NOMO-1 (cell line): ENCODE data around the gene CD58.

Source experiments
- DNase-seq, 2 experiments: peaks; one replicate each; lab custom pipeline; 2025; ENCODE audit not compliant: unreplicated experiment in 2 of 2; lab: John Stamatoyannopoulos, UW

The CD58 gene

DNA sequence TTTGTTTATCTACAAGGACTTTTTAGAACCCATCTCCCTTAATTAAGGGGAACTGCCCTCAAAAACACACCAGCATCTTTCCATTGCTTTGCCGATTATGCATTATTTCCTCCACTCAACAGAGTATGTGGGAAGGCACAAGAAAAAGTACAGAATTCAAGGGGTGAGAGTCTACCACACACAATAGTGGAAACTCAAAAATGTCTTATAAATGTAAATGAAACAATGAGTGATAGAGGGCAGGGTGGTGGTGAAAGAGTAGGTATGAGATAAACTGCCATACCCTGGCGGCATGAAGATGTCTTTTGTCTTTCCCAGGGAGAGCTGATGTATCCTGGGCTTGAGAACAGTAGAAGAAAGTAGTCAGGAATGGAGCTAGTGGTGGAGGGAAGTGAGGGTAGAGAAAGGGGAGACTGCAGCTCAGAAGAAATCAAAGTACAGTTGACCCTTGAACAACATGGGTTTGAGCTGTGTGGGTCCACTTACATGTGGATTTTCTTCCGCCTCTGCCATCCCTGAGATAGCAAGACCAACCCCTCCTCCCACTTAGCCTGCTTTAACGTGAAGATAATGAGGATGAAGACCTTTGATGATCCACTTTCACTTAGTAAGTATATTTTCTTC, 24.4 kb downstream of the CD58 start:
- no peak for DNase-seq

DNA sequence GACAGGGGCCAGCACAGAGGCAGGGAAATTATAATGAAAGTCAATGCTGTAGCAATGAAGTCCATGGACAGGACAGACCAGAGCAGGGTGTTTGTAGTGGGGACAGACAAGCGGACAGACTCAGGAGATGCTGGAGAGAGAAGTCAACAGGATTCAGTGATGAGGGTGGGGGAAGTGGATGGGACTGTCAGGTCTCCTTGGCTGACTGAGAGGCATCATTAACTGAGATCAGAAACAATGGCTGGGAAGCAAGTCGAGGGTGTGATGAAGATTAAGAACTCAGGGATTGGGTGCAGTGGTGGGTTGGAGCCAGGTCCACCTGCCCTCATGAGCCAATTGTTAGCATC, 25.5 kb downstream of the CD58 start:
- DNase-seq, result no peak

DNA sequence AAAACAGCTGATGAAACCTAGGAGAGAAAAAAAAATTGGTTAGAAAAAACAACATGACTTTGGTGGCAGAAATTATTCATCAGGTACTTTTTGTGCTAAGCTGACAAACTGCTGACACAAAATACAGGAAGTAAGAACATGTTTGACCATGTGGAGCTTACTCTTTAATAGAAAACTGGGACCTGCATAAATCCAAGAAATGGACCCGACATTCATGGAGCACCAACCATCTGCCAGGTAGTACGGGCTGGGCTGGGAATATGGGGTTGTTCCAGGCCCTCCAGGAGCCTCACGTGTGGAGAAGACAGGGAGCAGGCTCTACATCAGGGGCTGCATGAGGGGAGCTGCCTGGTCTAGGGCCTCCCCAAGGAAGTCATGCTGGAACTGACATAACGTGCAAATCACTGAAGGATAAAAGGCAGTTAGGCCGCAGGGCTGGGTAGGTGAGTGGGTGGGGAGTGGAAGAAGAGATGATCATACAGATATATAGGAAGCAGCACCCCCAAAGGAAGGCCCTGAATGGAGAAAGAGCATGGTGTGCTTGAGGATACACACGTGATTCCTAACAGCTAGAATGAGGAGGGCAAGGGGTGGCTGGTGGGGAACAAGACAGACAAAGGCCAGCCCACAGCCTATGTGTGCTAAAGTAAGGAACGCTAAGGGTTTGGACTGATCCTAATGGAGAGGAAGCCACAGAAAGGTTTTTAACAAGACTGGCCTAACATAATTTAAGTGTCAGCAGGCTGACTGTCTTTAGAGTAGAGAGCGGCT, 26.1 kb downstream of the CD58 start:
- no peak for DNase-seq

DNA sequence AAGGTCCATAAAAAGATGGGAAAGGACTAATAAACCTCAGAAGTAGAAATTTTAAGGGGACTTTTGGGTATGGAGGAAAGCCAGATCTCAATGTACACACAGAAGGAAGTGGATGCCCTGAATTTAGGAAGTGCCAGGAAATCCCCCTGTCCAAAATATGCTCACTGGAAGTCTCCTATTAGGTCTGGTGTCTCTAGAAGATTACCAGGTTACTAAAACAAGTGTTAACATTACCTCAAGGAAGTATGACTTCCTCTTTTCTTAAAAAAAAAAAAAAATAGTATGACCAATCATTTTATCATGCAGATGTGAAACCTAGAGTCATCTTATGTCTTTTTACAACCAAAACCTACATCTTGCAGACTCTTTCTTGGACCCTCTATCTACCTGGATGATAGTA, 30.7 kb downstream of the CD58 start:
- DNase-seq, result peak in 1 of 2 experiments; percentile 72

DNA sequence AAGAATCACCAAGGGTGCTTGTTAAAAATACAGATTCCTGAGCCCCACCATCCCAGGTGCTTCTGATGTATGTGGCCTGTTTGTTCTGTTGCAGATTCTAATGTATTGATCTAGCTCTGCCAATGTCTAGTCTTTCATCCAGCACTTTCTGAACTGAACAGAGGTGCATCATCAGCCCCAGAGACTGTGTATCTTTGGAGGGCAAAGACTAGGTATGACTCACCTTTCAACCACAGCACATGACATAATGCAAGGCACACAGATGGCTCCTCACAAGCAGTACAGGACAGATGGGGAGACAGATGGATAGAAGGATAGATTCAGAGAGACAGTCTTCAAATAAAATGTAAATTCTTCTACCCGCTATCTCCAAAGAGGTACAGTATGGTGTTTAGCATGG, 32.3 kb downstream of the CD58 start:
- no peak for DNase-seq

DNA sequence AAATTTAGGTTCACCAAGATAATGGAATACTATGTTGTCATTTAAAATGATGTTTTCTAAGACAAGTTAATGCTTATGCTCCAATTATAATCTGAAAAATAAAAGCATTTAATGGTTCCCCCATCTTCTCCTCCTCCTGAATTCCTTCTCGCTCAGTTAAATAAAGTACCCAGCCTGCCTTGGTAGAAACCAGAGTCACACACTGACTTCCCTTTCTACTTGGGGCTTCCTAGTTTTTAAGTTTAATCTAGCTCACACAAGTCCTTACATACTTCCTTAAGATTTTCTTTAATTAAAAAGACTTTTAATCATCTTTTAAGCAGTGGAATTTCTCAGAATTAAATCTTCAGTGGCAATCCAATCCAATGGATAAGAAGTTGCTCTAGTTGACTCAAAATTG, 32.9 kb downstream of the CD58 start:
- peak; percentile 15 to 51 for DNase-seq

DNA sequence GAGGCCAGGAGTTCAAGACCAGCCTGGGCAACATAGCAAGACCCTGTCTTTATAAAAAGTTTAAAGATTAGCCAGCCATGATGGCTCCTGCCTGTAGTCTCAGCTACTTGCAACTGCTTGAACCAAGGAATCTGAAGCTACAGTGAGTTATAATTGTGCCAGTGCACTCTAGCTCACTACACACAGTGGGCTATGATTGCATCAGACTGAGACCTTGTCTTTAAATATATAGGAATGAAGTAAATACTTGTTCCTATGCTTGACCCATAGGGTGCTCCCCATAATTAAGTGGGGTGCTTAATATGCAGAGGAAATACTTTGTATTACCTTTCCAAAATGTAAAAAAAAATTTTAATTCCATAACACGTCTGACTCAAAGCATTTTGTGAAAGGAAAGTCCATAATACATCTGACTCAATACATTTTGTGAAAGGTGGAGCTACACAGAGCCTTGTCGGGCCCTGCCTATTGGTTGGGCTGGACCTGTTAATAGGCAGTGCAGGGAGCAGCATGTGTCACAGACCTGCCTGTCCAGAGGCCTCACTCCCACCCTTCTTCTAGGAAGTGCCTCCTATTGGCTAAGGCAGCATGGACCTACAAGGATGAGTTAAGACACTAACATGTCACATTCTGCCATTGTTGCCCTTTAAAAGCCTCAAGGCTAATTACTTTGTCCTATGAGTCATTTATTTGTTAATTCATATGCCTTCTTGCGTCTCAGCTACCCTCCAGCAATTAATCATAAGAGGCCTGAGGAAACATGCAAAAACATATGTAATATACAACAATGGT, 33.6 kb downstream of the CD58 start:
- peak; percentile 70 to 83 for DNase-seq

DNA sequence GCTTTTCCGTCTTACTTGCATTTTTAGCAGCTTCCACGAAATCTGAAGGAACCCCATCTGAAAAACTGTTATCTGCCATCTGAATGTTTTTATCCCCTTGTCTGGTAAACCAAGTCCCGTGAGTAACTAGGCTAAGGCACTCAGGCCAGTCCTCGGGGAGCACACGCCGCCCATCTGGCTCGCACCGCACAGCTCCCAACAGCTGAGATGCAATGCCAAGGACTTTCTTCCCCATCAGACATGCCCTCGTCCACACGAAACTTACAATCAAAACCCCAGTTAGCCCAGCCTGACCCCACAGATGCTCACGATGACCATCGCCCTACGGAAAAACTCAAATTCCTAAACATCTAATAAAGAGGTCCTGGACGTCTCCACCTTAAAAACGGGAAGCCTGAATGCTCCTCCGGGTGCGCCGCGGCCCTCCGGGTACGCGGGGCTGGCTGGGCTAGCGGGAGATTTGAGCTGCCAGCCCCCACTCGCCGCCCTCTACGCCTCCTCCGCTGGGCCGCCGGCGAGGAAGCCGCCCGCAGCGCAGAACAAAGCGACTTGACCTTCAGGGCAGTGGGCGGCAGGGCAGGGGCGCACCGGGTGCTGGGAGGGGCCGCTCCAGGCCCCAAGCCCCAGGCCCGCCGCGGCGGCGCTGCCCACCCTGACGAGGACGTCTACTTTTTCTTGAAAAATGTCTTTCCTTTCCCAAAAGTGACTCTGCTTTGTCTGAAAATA, 36.6 kb downstream of the CD58 start:
- no peak for DNase-seq

DNA sequence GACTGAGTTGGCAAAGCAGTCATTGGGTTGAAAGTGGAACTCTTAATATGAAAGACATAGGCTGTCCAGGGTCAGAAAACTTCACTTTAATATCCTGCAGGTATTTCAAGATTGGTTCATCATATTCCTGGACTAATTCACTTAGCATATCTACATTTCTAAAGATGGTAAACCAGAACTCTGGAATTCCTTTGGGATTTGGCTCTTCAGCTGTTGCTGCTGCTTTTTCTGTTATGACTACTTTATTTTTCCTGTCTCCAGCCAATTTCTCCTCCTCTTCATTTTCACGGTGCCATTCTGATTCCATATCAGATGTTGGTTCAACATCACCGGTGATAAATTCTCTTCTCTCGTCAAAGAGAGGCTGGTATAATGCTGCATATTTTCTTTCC, 37.4 kb downstream of the CD58 start:
- DNase-seq, result no peak

DNA sequence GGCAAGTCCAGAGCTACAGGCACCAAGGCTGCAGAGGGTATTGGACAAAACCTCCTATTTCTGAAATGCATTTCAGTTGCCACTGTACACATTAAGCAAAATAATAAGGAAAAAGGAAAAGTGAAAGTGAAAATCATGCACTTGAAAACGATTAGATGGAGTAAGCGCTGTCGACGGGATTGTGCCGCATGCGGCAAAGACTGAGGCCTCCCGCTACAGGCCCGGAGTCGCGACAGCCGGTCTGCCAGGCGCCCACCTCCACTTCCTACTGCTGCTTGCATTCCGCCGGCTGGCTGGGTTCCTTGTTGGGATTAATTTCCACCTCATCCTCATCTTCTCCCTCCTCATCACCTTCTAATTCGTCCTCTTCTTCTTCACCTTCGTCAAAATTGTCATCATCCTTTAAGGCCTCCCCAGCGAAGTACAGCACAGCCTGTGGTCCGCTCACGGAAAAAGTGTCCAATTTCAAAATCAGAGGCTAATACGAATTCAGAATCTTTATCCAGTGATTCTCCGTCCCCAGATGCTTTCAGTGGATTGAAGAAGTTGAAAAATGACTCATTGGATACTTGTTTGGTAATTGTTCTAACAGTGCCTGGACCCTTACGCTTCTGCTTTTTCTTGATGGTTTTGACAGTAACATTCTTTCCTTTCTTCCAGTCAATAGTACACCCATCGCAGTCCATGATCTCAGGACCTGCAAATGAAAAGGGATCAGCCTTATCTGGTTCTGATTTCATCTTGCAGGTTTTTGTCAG, 38.0 kb downstream of the CD58 start:
- peak in 1 of 2 experiments; percentile 76 for DNase-seq

DNA sequence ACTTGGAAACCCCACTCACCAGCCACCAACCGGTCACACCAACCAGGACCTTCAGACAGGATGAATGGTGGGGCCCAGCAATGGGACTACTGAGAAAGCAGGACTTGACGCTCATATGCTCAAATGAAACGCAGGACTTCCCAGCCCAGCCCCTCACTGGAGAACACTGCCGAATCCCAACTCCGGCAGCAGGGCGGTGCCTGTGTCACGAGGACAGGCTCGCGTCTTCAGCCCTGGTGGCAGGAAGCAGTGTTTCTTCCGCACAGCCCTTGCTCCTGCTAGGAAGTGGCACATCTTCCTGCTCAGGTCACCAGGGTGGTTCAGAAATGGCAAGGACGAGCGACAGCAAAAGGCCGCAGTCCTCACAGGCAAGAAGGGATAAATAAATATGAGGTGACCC, 38.9 kb downstream of the CD58 start:
- no peak for DNase-seq

DNA sequence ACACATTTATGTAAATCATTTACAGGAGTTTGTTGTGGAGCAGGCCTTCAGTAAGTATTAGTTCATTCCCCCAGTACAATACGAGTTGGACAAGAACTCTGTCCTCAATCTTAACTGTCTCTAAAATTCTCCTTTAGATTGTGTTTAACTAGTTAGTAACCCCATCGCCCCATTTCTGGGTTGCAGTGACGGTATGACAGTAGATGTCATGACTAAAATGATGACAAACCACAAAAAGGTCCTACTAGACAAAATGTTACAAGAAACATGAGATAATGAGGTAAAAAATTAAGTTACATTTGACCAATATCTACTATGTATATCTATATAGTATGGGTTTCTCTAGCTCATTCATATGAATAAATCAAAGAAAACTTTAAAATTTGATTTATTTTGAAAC, 41.1 kb downstream of the CD58 start:
- no peak for DNase-seq

DNA sequence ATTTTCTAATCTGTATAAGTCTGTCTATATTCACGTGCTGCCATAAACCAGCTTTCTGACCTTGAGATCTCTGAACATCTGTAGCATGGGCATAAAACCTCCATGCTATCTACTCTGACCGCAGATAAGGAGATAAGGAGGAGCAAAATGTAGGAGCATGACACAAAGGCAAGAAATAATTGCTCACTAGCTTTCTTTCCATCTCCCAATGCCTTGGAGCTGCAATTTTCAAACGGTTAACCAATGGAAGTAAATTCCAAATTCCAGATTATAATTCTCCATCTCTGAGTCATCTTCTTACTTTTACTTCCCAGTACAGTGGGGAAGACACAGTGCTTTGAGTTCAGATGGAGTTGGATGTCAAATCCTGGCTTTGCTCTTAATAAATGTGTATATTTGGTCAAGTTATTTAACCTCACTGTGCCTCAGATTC, 41.6 kb downstream of the CD58 start:
- no peak for DNase-seq

DNA sequence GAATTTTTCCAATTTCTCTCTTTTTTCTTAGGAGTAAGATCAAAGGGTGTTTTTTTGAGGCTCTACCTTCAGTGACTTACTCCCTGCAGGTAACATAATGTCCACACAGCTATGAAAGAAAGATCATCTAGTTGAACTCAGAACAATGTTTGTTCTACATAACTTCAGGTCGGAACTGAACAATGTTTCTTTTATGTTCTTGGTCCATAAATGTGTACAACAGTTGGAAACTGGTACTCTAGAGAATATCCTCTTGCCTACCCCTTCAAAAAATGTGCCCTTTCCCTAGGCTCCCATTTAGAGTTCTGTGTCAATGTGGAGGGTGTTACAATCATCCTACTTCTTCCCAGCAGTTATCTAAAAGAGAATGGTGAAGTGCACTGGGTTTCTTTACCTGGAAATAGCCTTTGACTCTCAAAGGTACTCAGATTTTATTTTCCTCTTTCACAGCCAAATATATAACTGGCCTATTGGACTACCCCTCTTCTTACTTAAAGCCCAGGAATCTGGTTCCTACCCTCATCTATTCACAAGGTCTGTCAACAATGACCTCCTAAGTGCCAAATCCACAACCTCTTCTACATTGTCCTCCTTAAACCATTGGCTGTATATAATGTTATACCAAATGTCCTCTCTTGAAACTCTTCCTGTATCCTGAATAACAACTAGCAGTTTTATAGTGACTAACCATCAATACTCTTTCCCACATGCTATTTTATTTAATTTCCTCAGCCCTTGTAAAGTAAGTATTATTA, 42.3 kb downstream of the CD58 start:
- DNase-seq, result no peak

DNA sequence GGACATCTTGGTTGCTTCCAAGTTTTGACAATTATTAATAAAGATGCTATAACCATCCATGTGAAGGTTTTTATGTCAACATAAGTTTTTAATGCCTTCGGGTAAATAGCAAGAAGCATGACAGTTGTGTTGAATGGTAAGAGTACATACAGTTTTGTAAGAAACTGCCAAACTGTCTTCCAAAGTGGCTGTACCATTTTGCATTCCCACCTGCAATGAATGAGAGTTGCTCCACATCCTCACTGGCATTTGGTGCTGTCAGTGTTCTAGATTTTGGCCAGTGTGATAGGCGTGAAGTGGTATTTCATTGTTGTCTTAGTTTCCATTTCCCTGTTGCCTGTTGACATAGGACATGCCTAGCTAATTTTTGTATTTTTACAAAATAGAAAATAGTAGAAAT, 45.4 kb downstream of the CD58 start:
- DNase-seq, result no peak

DNA sequence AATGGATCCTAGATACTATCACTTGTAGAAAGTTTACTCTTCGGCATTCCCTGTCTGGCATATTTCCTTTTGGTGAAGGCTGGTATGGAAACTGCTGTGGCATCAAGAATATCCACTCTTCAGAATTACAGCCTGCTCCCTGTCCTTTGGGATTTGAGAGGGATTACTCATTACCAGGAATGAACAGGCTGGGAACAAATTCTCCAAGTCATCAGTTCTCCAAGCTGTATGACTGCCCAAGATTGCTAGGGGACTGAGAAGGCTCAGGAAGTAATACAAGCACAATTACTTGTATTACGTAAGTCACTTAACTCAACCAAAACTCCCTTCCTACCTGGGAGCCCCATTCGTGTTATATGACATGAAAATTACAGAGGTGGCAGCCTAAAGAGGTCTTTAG, 49.6 kb downstream of the CD58 start:
- DNase-seq, result peak; percentile 34 to 36

DNA sequence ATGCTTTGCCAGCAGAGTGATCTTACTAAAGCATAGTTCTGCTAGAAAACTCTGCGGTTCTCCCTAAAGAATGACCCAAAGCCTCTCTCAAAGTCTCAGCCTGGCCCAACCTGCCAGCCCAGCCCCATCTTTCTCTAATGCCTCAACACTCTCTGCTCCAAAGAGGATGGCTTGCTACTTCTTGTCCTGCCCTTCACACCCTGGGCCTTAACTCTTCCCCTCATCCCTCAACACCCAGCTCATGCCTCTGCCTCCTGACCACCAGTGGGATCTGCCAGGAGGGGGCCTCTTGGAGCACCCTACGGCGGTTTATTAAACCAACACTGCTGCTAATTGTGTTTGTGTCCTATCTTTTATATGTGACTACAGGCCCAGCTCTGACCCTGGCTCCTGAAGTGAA, 52.4 kb downstream of the CD58 start:
- DNase-seq, result no peak

DNA sequence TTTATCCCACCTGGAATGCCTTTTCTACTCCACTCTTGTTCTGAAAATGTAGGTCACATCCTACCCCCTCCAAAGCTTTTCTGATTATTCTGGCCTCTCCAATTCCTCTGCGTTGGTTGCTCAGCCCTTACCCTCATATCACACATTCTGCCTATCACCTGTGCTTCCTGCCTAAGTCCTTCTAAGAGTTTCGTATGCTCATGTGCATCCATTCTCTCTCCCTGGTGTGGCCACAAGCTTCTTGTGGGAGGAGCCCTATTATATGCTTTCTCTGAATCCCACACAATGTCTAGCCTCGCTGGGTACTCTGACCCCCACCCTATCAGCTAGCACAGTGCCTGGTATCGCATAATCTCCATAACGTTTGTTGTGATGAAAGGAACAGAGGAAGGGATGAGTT, 54.2 kb downstream of the CD58 start:
- DNase-seq, result no peak

DNA sequence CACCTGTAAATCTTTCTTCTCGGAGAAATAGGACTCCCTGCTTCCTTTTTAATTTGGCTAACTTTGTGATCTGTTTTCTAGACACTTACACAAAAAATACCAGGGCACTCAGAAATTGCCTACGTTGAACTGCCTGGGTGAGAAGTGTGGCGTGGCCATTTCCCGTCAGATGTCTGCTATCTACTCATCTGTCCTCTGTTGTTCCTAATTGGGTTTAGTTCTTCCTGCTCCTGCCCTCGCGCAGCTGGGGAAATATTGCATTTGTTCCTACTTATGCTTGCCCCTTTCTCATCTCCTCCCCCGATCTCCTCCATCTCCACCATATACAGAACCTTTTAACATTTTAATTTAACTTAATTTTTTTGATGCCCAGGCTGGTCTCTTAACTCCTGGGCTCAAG, 55.1 kb downstream of the CD58 start:
- no peak for DNase-seq
